Neural progenitor cell (in vitro differentiated cells): ENCODE results near the gene KCNMA1.

Experiments
- CTCF ChIP-seq: fragments of 200-600 bp; sonication (generic); IDR thresholded peaks from 2 replicates; pipeline ENCODE4 v1.5.1; 2017; ENCODE audit warnings: antibody characterized with exemption, mild to moderate bottlenecking
- EZH2 ChIP-seq: fragments of 200-600 bp; sonication (generic); IDR thresholded peaks from 2 replicates; pipeline ENCODE4 v1.6.1; 2017; ENCODE audit warnings: antibody characterized with exemption, mild to moderate bottlenecking, moderate library complexity
- EZH2phosphoT487 ChIP-seq: fragments of 200-600 bp; sonication (generic); IDR thresholded peaks from 2 replicates; pipeline ENCODE4 v1.6.1; 2017; ENCODE audit warnings: antibody characterized with exemption

- TF ChIP-seq CTCF (no peak), EZH2 (no peak), EZH2phosphoT487 (no peak)
Measured at GRCh38 chr10:77514870-77515269, 122.7 kb downstream of the KCNMA1 start.
